Measurements from ENCODE around the gene ADGRG2.
"Not testable (repeated sequence)": the region's sequence is repeated elsewhere in the genome, so short reads cannot be mapped to it uniquely, and the experiment has no call there.

Gene ADGRG2

GRCh38 chrX:18985186-18985435 is 137.2 kb downstream of the ADGRG2 start:
- TF ChIP-seq CTCF (conservative IDR thresholded peaks at IDR 0.05) (no peak), ZFX (IDR thresholded peaks at IDR 0.05) (no peak)
- peak overlapping the region; percentile 91 for H3K27ac ChIP-seq

DNA sequence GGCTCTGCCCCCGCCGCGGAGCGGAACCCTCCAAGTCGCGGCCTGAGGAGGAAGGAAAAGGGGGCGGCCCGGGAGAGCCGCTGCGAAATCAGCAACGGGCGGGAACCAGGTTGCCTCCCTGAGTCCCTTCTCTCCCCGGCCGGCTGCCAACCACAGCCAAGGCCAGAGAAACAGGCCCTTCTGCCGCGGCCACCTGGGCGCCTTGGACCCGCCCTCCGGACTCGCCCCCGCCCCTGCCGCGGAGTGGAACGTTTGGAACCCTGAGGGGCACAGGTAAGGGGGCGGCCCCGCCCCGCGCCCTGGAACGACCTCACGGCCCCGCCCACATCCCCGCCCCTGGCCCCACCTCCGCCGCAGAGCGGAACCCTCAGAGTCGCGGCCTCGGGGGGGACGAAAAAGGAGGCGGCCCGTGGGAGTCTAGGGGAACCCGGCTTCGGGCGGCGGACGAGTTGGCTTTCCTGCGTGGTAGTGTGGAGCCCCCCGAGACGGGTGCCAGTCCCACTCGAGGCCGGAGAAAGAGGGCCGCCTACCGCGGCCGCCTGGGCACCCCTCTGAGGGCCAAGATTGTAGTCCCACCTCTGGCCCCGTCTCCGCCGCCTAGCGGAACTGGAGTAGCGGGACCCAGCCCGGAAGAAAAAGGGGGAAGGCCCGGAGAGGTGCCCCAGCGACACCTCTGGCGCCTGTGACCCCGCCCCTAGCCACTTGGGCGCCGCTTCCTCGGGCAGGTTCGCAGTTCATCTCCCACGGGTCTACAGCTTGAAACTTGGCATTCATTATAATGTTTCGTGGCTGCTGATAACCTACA is 137.7 kb downstream of the ADGRG2 start:
- H3K27ac ChIP-seq: peak overlapping the region; percentile 91

GRCh38 chrX:18983666-18984380 is 138.4 kb downstream of the ADGRG2 start, which contains the start of gene PHKA2:
TSS of gene PHKA2 (minus strand) at chrX:18984114. CDS start at chrX:18983932, 182 bp downstream.
- TF ChIP-seq CTCF (conservative IDR thresholded peaks at IDR 0.05): no peak
- TF ChIP-seq ZFX (IDR thresholded peaks at IDR 0.05): peak; percentile 51
- peak within 1 kb of the TSS; percentile 91 for H3K27ac ChIP-seq

More for the DNA sequence above, 137.7 kb downstream of the ADGRG2 start:
- TF ChIP-seq ZFX (IDR thresholded peaks at IDR 0.05): 0 out of 2 replicates have a peak, but pooled peaks have one; percentile 27
- peak; percentile 11; the same call in 1 of the 2 replicates for TF ChIP-seq CTCF (conservative IDR thresholded peaks at IDR 0.05)

DNA sequence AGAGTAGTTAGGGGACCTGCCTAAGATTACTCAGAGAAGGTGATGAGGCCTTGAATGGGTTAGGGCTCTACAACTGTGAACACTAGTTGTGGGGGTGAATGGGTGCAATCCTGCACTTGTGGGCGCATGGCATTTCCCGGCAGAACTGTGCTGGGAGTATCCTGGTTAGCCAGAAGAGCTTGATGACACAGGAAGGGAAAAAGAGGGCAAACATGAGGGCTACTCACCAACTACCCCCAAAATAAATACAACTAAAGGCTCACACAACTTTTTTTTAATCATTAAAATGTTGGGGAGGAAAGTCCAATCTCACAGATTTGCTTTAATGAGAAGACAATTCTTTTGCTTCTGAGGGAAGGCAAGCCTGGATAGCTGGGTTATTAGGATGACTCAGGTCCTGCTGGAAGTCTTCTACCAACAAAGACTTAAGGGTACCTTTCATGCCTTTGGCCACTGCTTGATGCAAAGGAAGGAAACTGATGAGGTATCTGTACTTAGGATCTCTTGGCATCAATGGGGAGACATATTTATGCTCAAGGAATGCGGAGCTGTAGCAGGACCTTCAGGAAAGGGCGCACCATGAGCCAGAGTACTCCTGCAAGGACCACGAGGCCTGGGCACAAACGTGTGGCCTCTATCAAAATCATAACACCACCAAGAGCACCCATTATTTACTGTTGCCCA is 141.0 kb downstream of the ADGRG2 start:
- H3K27ac ChIP-seq: no peak overlapping the region
- TF ChIP-seq CTCF (conservative IDR thresholded peaks at IDR 0.05) (no peak), ZFX (IDR thresholded peaks at IDR 0.05) (no peak)

DNA sequence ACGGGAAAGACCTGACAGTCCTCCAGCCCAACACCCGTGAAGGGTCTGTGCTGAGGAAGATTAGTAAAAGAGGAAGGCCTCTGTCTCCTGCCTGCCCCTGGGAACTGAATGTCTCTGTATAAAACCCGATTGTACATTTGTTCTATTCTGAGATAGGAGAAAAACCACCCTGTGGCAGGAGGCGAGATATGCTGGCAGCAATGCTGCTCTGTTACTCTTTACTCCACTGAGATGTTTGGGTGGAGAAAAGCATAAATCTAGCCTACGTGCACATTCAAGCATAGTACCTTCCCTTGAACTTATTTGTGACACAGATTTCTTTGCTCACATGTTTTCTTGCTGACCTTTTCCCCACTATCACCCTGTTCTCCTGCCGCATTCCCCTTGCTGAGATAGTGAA is 142.0 kb downstream of the ADGRG2 start:
- not testable (repeated sequence) for H3K27ac ChIP-seq

DNA sequence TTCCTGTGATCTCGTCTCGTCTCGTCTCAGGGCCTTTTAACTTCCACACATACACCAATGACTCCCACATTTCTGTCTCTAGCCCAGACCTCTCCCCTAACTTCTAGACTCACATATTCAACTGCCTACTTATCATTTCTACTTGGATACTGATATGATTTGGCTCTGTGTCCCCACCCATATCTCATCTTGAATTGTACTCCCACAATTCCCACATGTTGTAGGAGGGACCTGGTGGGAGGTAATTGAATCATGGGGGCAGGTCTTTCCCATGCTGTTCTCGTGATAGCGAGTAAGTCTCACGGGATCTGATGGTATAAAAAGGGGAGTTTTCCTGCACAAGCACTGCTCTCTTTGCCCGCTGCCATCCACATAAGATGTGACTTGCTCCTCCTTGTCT is 147.3 kb downstream of the ADGRG2 start:
- TF ChIP-seq CTCF (conservative IDR thresholded peaks at IDR 0.05): no peak
- TF ChIP-seq ZFX (IDR thresholded peaks at IDR 0.05): no peak
- no peak overlapping the region for H3K27ac ChIP-seq

GRCh38 chrX:18973527-18974192 is 148.6 kb downstream of the ADGRG2 start:
- no peak for TF ChIP-seq ZFX (IDR thresholded peaks at IDR 0.05)
- TF ChIP-seq CTCF (conservative IDR thresholded peaks at IDR 0.05): no peak
- no peak overlapping the region for H3K27ac ChIP-seq

All from C4-2B (cell line).